Transverse colon (tissue), 4 donors: ENCODE results near the gene ATP6V1C2. TPM values are rescaled to one million over a fixed set of nuclear protein-coding genes. Genes with fewer than 3 reads are reported as not detected.

ENCODE experiments used
- DNase-seq: peaks from one replicate; pipeline ENCODE4 v3.0.0-alpha.2; 2019
- H3K27ac ChIP-seq, 4 donors: fragments of 200-600 bp; sonication (generic); 2 replicates each; pipeline ENCODE4 v1.5.1; 2016 to 2018; ENCODE audit warnings: inconsistent platforms in 4 of 4
- H3K27me3 ChIP-seq: fragments of 200-600 bp; sonication (generic); 2 replicates; pipeline ENCODE4 v1.5.1; 2017; ENCODE audit warnings: inconsistent platforms
- H3K36me3 ChIP-seq, 4 donors: fragments of 200-600 bp; sonication (generic); 2 replicates each; pipeline ENCODE4 v1.5.1; 2017 to 2019; ENCODE audit warnings: inconsistent platforms in 4 of 4
- H3K4me1 ChIP-seq, 4 donors: fragments of 200-600 bp; sonication (generic); 2 replicates each; pipeline ENCODE4 v1.5.1; 2017 to 2020; ENCODE audit warnings: inconsistent platforms in 4 of 4
- H3K4me3 ChIP-seq, 4 donors: fragments of 200-600 bp; sonication (generic); 1 replicate in 1 of 4; 2 replicates in 3 of 4; pipeline versions ENCODE4 v1.5.1 to v1.6.1; 2017 to 2019; ENCODE audit warnings: inconsistent platforms in 4 of 4
- H3K9me3 ChIP-seq, 2 donors: fragments of 200-600 bp; sonication (generic); 2 replicates each; pipeline ENCODE4 v1.5.1; 2017 to 2019; ENCODE audit warnings: inconsistent platforms in 2 of 2
- CTCF ChIP-seq, 5 experiments: fragments of 200-600 bp in 3 of 5; fragments of 450-650 bp in 2 of 5; sonication (generic) in 3 of 5; IDR thresholded peaks; 1 replicate in 2 of 5; 2 replicates in 3 of 5; pipeline ENCODE4 v1.5.1; 2016 to 2017; ENCODE audit warnings: antibody characterized with exemption in 5 of 5, inconsistent platforms in 3 of 5, mild to moderate bottlenecking in 2 of 5, moderate library complexity in 1 of 5
- EP300 ChIP-seq: sonication (generic); formaldehyde crosslinking; IDR thresholded peaks from one replicate; pipeline ENCODE4 v1.6.1; 2017; ENCODE audit warnings: antibody characterized with exemption, low read depth
- POLR2A ChIP-seq: fragments of 450-650 bp; IDR thresholded peaks from one replicate; pipeline ENCODE4 v1.6.1; 2016; ENCODE audit warnings: antibody characterized with exemption, mild to moderate bottlenecking, moderate library complexity
- POLR2AphosphoS5 ChIP-seq, 3 donors: sonication (generic); formaldehyde crosslinking; IDR thresholded peaks; one replicate each; pipeline ENCODE4 v1.6.1; 2016; ENCODE audit warnings: antibody characterized with exemption in 3 of 3
- WGBS, 2 donors: methylation state at CpG; one replicate each; pipeline ENCODE4 v1.1.5; 2018; ENCODE audit warnings: low coverage in 1 of 2; 5-methylcytosine and 5-hydroxymethylcytosine counted together
- in situ Hi-C, 4 donors: fragments of 200-750 bp; cut with MboI; loops; one replicate each; pipeline versions ENCODE4 v1.15.0 to v1.15.1; 2017; ENCODE audit warnings: low sequenced_read_pairs in 3 of 4, low pct_ligation_motif_present in 1 of 4, low pct_unique_long_range_greater_than_20kb in 1 of 4
- intact Hi-C: fragments of 100-400 bp; cut with DNase I; formaldehyde crosslinking; loops from one replicate; pipeline ENCODE4 v1.15.1; 2023; ENCODE audit warnings: low total_unique reads
- total RNA-seq, 4 donors: library from RNA; depleted of rRNA; stranded (reverse); fragments of >200 nt; gene quantifications; one replicate each; pipeline ENCODE4 v1.1.0, GENCODE V29; 2016

Gene ATP6V1C2
- total RNA-seq, 4 donors from 2014 or later: 0.48 to 43.0 (median 1.2) TPM

DNA sequence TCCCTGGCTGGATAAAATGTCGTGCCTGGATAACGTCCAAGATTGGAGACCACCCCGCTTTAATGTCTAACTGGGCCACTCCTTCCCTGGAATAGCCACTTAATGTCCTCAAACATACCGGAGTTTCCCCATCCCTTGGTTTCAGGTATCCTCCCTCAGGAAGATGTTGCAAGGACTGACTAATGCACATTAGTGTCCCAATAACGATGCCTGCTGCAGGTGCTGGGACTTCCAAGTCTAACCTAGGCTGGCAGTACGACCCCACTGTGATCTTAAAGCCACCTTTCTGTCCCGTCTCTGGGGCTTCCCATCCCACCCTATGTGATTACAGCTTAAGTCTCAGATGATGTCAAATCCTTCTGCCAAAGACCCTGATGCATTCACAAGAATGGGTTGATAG lies 1.1 kb upstream of the ATP6V1C2 start:
- Histone ChIP-seq H3K27me3 (peaks cover 54% of the 10 kb centered on the region), H3K27ac (no peak overlapping the region), H3K9me3 (no peaks in the 10 kb centered on the region), H3K36me3 (no peaks in the 10 kb centered on the region), H3K4me1 (peaks cover 0 to 25% (median 14%) of the 10 kb centered on the region in 4 donors), H3K4me3 (no peak overlapping the region)
- TF ChIP-seq POLR2A (no peak), EP300 (no peak), POLR2AphosphoS5 (IDR thresholded peaks at IDR 0.05) (no peak), CTCF (IDR thresholded peaks at IDR 0.05) (no peak)
- no peak for DNase-seq
- whole genome bisulfite sequencing, 2 donors: 60 to 66% methylated on average over 1 to 7 of the region's 7 CpGs
- intact Hi-C loops (no loop called here), in situ Hi-C loops (no loop called here)

GRCh38 chr2:10720947-10721395 lies 459 bp upstream of the ATP6V1C2 start:
- H3K4me3 ChIP-seq: peak overlapping the region; percentile 9 to 63 (median 52)
- intact Hi-C loops: no loop called here
- peaks cover 61% of the 10 kb centered on the region for H3K27me3 ChIP-seq
- H3K27ac ChIP-seq: peak overlapping the region in 1 of 4 donors; percentile 60
- in situ Hi-C loops: no loop called here
- H3K9me3 ChIP-seq: no peaks in the 10 kb centered on the region
- WGBS, 2 donors: 5% methylated on average over 33 of the region's 39 CpGs; no CpG with 5 or more reads in 1 of the 2 donors
- peaks cover 0 to 25% (median 14%) of the 10 kb centered on the region in 4 donors for H3K4me1 ChIP-seq
- peak; percentile 21 for DNase-seq
- H3K36me3 ChIP-seq: no peaks in the 10 kb centered on the region
- TF ChIP-seq EP300 (no peak), CTCF (IDR thresholded peaks at IDR 0.05) (no peak), POLR2A (no peak), POLR2AphosphoS5 (IDR thresholded peaks at IDR 0.05) (no peak)

- no peaks in the 10 kb centered on the region for H3K9me3 ChIP-seq
- in situ Hi-C loops (no loop called here), intact Hi-C loops (no loop called here)
- H3K27me3 ChIP-seq: peaks cover 69% of the 10 kb centered on the region
- WGBS, 2 donors: 7 to 18% methylated on average over 2 to 7 of the region's 7 CpGs
- H3K4me3 ChIP-seq: peak overlapping the region in 3 of 4 donors; percentile 41 to 63 (median 62)
- H3K27ac ChIP-seq: no peak overlapping the region
- H3K4me1 ChIP-seq: peaks cover 0 to 24% (median 14%) of the 10 kb centered on the region in 4 donors
- TF ChIP-seq EP300: no peak
- no peak for TF ChIP-seq POLR2A
- no peak for TF ChIP-seq CTCF (IDR thresholded peaks at IDR 0.05)
- no peak for TF ChIP-seq POLR2AphosphoS5 (IDR thresholded peaks at IDR 0.05)
- no peak for DNase-seq
- no peaks in the 10 kb centered on the region for H3K36me3 ChIP-seq
Observed at GRCh38 chr2:10722252-10722825, 909 bp downstream of the ATP6V1C2 start.

DNA sequence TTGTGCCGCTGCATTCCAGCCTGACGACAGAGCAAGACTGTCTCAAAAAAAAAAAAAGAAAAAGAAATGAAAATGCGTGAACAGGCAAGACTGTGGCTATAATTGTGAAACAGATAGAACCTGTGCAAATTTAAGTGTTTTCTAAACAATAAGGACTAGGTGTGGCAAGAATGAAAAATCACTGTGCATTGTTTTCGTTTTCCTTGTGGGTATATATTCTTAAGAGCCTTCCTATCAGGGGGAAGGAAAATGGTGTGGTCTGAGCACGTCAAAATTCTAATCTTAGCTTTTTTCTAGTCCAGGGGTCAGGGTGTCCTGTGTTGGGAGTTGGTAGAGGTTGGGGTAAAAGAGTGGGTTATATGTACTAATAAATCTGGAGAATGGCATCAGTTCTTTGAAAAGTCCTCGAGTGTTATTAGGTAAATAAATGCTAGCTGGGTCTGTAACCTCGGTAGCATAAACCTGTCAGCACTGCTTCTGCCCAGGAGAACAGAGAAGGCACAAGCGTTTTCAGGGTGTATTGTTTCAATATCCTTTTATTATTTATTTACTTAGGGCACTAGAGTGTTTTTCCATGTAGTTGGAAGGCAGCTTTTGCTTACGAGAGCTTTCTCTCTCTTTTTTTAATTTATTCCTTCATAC lies 11.6 kb downstream of the ATP6V1C2 start:
- Histone ChIP-seq H3K27me3 (no peaks in the 10 kb centered on the region), H3K9me3 (no peaks in the 10 kb centered on the region), H3K27ac (peak overlapping the region in 1 of 4 donors; percentile 28), H3K4me3 (no peak overlapping the region), H3K4me1 (peaks cover 0 to 6% (median 2%) of the 10 kb centered on the region in 4 donors), H3K36me3 (no peaks in the 10 kb centered on the region)
- TF ChIP-seq POLR2AphosphoS5 (IDR thresholded peaks at IDR 0.05) (no peak), POLR2A (no peak), CTCF (IDR thresholded peaks at IDR 0.05) (no peak), EP300 (no peak)
- 38% methylated on average over 8 to 9 of the region's 9 CpGs for WGBS, 2 donors
- intact Hi-C loops: no loop called here
- in situ Hi-C loops: no loop called here
- DNase-seq: no peak
